ES-I3 (cell line): ENCODE data around the gene ZNF121.
"Not testable (repeated sequence)": the region's sequence is repeated elsewhere in the genome, so short reads cannot be mapped to it uniquely, and the experiment has no call there.

ENCODE experiments used
- H3K36me3 ChIP-seq: 2 replicates; pipeline ENCODE4 v1.6.1; 2013; ENCODE audit warnings: mild to moderate bottlenecking, low read length, control low read depth, moderate library complexity; ENCODE audit not compliant: insufficient read depth
- H3K4me1 ChIP-seq: 2 replicates; pipeline ENCODE4 v1.6.1; 2013; ENCODE audit warnings: mild to moderate bottlenecking, control low read depth, low read length; ENCODE audit not compliant: insufficient read depth
- H3K9ac ChIP-seq: 2 replicates; pipeline ENCODE4 v1.6.1; 2013; ENCODE audit warnings: low read depth, mild to moderate bottlenecking, low read length, moderate library complexity
- H3K9me3 ChIP-seq: 2 replicates; pipeline ENCODE4 v1.6.1; 2013; ENCODE audit warnings: mild to moderate bottlenecking, low read length, moderate library complexity; ENCODE audit not compliant: control insufficient read depth, insufficient read depth

ZNF121 gene

GRCh38 chr19:9584073-9584833 is at the start of gene ZNF121:
ZNF121 (minus strand) TSS chr19:9584504; CDS start chr19:9568097, 16,407 bp downstream.
- Histone ChIP-seq H3K9me3 (peaks cover 14% of the 10 kb centered on the region; the same call in 1 of the 2 replicates), H3K9ac (peak within 1 kb of the TSS; percentile 84), H3K36me3 (peaks cover 12% of the 10 kb centered on the region; the same call in 1 of the 2 replicates), H3K4me1 (peaks cover 8% of the 10 kb centered on the region; the same call in 1 of the 2 replicates)

- Histone ChIP-seq H3K4me1 (no peaks in the 10 kb centered on the region), H3K9me3 (no peaks in the 10 kb centered on the region), H3K9ac (no peak overlapping the region), H3K36me3 (peaks cover 6% of the 10 kb centered on the region; the same call in 1 of the 2 replicates)
Observed at GRCh38 chr19:9627856-9628255, 43.6 kb upstream of the ZNF121 start.

- Histone ChIP-seq H3K36me3 (peaks cover 15% of the 10 kb centered on the region), H3K9me3 (no peaks in the 10 kb centered on the region; the same call in 1 of the 2 replicates), H3K4me1 (no peaks in the 10 kb centered on the region), H3K9ac (peak overlapping the region; percentile 31)
Observed at GRCh38 chr19:9622531-9622930, 38.2 kb upstream of the ZNF121 start.

DNA sequence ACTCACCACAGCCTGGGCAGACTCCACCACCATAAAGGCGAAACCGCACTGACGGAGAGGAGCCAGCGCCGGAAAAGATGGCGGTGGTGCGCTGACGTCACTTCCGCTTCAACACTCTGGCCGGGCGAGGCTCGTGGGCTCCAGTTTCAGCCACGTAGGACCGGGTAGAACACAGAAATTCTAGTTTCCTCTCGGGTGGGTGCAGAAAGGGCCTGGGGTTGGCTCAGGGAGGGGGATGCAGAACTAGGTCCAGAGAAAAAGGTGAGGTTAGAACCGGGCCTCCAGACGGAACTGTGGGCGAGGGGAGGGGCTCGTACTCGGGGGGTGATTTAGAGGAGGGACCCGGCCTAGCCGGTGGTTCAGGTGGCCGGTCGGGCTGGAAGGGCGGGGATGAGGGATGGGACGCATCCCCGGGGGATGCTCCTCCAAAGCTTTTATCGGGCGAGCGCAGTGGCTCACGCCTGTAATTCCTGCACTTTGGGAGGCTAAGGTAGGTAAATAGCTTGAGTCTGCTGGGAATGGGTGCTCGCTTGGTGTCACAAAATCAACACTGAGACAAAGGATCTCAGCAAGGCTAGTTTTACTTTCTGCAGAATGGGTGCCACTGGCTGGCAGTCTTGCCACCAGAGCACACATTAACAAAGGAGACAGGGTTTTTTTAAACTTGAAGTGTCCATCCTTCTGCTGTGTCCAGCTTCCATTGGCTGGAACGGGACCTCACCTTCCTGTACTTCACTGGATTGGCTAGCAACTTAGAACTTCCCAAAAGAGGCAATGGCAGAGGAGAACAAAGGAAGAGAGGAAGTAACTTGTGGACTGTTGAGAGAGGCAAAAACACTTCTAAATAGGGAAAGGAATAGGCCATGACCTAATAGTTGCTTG is 37.1 kb upstream of the ZNF121 start, which contains the start of gene ZNF561:
Gene ZNF561 (minus strand): TSS at position 77 of the 882 bp plus-strand sequence. CDS start 1,776 bp downstream, outside the sequence.
- peaks cover 24% of the 10 kb centered on the region for H3K36me3 ChIP-seq
- H3K9me3 ChIP-seq = no peaks in the 10 kb centered on the region; the same call in 1 of the 2 replicates
- H3K4me1 ChIP-seq = no peaks in the 10 kb centered on the region
- H3K9ac ChIP-seq = peak within 1 kb of the TSS; percentile 95

DNA sequence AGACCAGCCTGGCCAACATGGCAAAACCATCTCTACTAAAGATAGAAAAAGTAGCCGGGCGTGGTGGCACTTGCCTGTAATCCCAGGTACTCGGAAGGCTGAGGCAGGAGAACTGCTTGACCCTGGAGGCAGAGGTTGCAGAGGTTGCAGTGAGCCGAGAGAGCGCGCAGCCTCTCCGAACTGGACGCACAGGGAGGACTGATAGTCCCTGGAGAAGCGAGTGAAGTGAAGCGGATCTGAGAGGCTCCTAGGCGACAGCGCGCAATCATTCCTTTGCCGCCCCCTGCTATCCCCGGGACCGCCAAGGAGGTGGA is 36.5 kb upstream of the ZNF121 start:
- Histone ChIP-seq H3K9ac (peak overlapping the region; percentile 95), H3K4me1 (no peaks in the 10 kb centered on the region), H3K36me3 (peaks cover 29% of the 10 kb centered on the region), H3K9me3 (no peaks in the 10 kb centered on the region; the same call in 1 of the 2 replicates)

DNA sequence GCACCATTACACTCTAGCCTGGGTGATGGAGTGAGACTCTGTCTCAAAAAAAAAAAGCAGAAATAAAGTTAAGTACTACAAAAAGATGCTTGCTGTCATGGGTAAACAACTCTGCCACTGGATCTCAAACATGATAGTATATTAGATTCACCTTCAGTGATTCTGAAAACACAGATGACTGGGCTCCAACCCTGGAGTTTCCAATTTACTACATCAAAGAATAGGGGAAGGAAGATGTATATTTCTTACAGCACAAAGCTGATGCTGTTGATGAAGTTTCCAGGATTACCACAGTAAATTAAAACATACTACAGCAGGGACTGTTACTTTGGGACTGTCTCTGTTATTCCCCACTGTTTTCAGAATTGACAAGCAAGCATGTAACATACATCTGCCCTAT is 31.5 kb upstream of the ZNF121 start:
- Histone ChIP-seq H3K36me3 (peaks cover 65% of the 10 kb centered on the region), H3K4me1 (no peaks in the 10 kb centered on the region), H3K9ac (no peak overlapping the region), H3K9me3 (peaks cover 18% of the 10 kb centered on the region)

- peaks cover 30% of the 10 kb centered on the region for H3K9me3 ChIP-seq
- no peaks in the 10 kb centered on the region for H3K4me1 ChIP-seq
- H3K9ac ChIP-seq = no peak overlapping the region
- H3K36me3 ChIP-seq = peaks cover 58% of the 10 kb centered on the region
Observed at GRCh38 chr19:9610484-9611113, 26.3 kb upstream of the ZNF121 start.

GRCh38 chr19:9608912-9609311 is 24.6 kb upstream of the ZNF121 start:
- Histone ChIP-seq H3K9ac (no peak overlapping the region), H3K4me1 (no peaks in the 10 kb centered on the region), H3K36me3 (peaks cover 53% of the 10 kb centered on the region), H3K9me3 (peaks cover 30% of the 10 kb centered on the region)

GRCh38 chr19:9597027-9597426 is 12.7 kb upstream of the ZNF121 start:
- H3K9ac ChIP-seq = no peak overlapping the region
- no peaks in the 10 kb centered on the region for H3K9me3 ChIP-seq
- H3K4me1 ChIP-seq = no peaks in the 10 kb centered on the region
- no peaks in the 10 kb centered on the region for H3K36me3 ChIP-seq

DNA sequence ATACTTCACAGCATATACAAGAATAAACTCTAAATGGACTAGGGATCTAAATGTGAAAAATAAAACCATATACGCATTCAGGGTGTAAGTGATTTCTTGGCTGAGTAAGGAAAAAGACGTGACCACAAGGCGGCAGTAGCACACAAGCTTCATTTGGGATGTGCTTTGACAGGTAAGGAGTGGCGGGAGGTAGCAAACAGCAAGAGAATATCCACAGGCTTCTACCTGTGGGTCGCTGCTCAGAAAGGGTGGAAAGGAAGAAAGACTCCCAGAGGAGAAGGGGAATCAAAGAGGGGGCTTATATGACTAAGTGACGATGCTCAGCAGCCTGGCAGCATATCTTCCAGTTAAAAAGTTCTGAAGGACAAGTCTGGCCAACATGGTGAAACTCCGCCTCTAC is 2.5 kb upstream of the ZNF121 start:
- H3K4me1 ChIP-seq = no peaks in the 10 kb centered on the region
- H3K9ac ChIP-seq = no peak overlapping the region
- H3K9me3 ChIP-seq = no peaks in the 10 kb centered on the region; the same call in 1 of the 2 replicates
- H3K36me3 ChIP-seq = no peaks in the 10 kb centered on the region

DNA sequence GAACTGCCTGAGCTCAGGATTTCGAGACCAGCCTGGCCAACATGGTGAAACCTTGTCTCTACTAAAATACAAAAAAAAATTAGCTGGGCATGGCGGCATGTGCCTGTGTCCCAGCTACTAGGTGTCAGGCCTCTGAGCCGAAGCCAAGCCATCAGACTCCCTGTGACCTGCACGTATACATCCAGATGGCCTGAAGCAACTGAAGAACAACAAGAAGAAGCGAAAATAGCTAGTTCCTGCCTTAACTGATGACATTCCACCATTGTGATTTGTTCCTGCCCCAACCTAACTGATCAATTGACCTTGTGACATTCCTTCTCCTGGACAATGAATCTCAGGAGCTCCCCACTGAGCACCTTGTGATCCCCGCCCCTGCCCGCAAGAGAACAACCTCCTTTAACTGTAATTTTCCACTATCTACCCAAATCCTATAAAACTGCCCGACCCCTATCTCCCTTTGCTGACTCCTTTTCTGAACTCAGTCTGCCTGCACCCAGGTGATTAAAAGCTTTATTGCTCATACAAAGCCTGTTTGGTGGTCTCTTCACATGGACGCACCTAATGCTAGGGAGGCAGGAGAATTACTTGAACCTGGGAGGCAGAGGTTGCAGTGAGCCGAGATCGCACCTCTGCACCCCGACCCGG is 2.1 kb downstream of the ZNF121 start:
- H3K36me3 ChIP-seq = peaks cover 19% of the 10 kb centered on the region
- peak overlapping the region; percentile 84; the same call in 1 of the 2 replicates for H3K9ac ChIP-seq
- not testable (repeated sequence) for H3K4me1 ChIP-seq
- H3K9me3 ChIP-seq = peaks cover 32% of the 10 kb centered on the region

DNA sequence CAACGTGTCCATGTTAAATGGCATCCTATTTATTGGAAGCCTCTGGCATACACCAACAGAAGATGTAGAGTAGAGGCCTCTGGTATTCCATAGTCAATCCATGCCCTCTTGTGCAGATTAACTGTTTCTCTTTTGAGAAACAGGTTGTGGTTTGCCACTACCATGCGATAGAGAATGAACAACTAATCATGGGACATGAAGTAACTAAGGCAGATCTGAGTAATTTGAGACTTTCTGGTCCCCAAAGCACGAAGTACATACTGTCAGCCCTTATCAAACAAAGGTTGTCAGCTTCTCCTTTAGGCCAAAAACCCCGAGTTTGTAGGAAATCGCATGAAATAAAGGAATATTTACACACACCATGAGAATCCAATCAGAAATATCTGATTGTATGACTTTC is 3.6 kb downstream of the ZNF121 start:
- Histone ChIP-seq H3K4me1 (peaks cover 8% of the 10 kb centered on the region; the same call in 1 of the 2 replicates), H3K9me3 (peaks cover 38% of the 10 kb centered on the region), H3K9ac (no peak overlapping the region), H3K36me3 (peaks cover 22% of the 10 kb centered on the region)

- peaks cover 47% of the 10 kb centered on the region for H3K36me3 ChIP-seq
Observed at GRCh38 chr19:9570255-9570654, 14.0 kb downstream of the ZNF121 start.

DNA sequence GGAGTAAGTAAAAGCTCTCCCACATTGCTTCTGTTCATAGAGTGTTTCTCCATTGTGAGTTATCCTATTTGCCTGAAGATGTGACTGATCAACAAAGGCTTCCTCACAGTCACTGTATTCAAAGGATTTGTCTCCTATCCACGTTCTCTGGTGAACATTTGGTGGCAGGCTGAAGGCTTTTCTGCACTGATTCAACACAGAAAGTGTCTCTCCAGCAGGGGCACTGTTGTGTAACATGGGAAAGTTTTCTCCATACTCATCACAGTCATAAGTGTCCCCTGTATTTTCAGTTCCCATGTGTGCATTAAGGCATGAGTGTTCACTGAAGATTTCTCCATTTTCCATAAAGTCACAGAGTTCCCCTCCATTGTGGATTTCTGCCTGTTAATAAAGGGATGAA is 17.6 kb downstream of the ZNF121 start:
- H3K9me3 ChIP-seq = peaks cover 83% of the 10 kb centered on the region
- no peaks in the 10 kb centered on the region for H3K4me1 ChIP-seq
- peaks cover 70% of the 10 kb centered on the region for H3K36me3 ChIP-seq
- no peak overlapping the region for H3K9ac ChIP-seq

More at GRCh38 chr19:9570255-9570654, 14.0 kb downstream of the ZNF121 start:
- peaks cover 89% of the 10 kb centered on the region for H3K9me3 ChIP-seq
- no peaks in the 10 kb centered on the region for H3K4me1 ChIP-seq
- no peak overlapping the region for H3K9ac ChIP-seq
